Adrenal gland (tissue), 5 donors: Measurements from ENCODE around the gene NDUFB8.

ENCODE experiments used
- CTCF ChIP-seq, 6 experiments: fragments of 450-650 bp in 4 of 6; fragments of 200-600 bp in 2 of 6; sonication (generic) in 1 of 6; IDR thresholded peaks; 1 replicate in 5 of 6; 2 replicates in 1 of 6; pipeline versions ENCODE4 v1.5.1 to v1.8.0; 2016 to 2021; ENCODE audit warnings: antibody characterized with exemption in 6 of 6, mild to moderate bottlenecking in 2 of 6, moderate library complexity in 1 of 6
- POLR2A ChIP-seq, 2 donors: fragments of 450-650 bp; IDR thresholded peaks; one replicate each; pipeline ENCODE4 v1.6.1; 2017; ENCODE audit warnings: antibody characterized with exemption in 2 of 2, mild to moderate bottlenecking in 2 of 2, moderate library complexity in 1 of 2
- donor health status: DM: no; HTN: no; CAD: no.

GRCh38 chr10:100569687-100570481 lies 40.2 kb upstream of the NDUFB8 start:
- TF ChIP-seq POLR2A (IDR thresholded peaks at IDR 0.05): no peak
- TF ChIP-seq CTCF (IDR thresholded peaks at IDR 0.05): no peak
